Keratinocyte (primary cell): Measurements from ENCODE around the gene GHITM.

Experiments used
- CTCF ChIP-seq, 3 experiments: IDR thresholded peaks in 1 of 3; conservative IDR thresholded peaks in 1 of 3; optimal IDR thresholded peaks in 1 of 3; 2 replicates in 2 of 3; 3 replicates in 1 of 3; pipeline versions ENCODE3 to v1.5.1; 2011; ENCODE audit warnings: low read length in 3 of 3, mild to moderate bottlenecking in 3 of 3, moderate library complexity in 2 of 3, control low read depth in 1 of 3, inconsistent platforms in 1 of 3; ENCODE audit not compliant: insufficient read depth in 2 of 3; ENCODE audit errors: extremely low read depth in 1 of 3
- EZH2 ChIP-seq: IDR thresholded peaks from one replicate; pipeline ENCODE4 v1.6.1; 2012; ENCODE audit warnings: inconsistent platforms, mild to moderate bottlenecking, low read length, moderate library complexity

GRCh38 chr10:84175436-84175835, 36.1 kb downstream of the GHITM start:
- no peak for TF ChIP-seq CTCF (optimal IDR thresholded peaks at IDR 0.05 in 1 of 3, IDR thresholded peaks at IDR 0.05 in 1 of 3, conservative IDR thresholded peaks at IDR 0.05 in 1 of 3; ENCODE audit: extremely low read depth in 1 of 3, insufficient read depth in 2 of 3, low read length in 3 of 3)
- no peak for TF ChIP-seq EZH2
